Osteoblast (primary cell): ENCODE measurements around the gene HOXD12. TPM values are rescaled to one million over a fixed set of nuclear protein-coding genes. Genes with fewer than 3 reads are reported as not detected.
A peak's percentile ranks its signal among the peaks of the same experiment; 100 is the strongest.

Experiments used
- DNase-seq: peaks from one replicate; pipeline ENCODE4 v3.0.0; 2011; ENCODE audit warnings: low spot score, mixed read lengths; ENCODE audit not compliant: insufficient read length; ENCODE audit errors: missing footprints
- H2AFZ ChIP-seq: 2 replicates; pipeline ENCODE4 v1.6.0; 2011; ENCODE audit warnings: mild to moderate bottlenecking, low read length
- H3K27ac ChIP-seq: 2 replicates; pipeline ENCODE4 v1.5.1; 2011; ENCODE audit warnings: mild to moderate bottlenecking, low read depth, low read length, moderate library complexity
- H3K27me3 ChIP-seq: 2 replicates; pipeline ENCODE4 v1.6.0; 2012; ENCODE audit warnings: mild to moderate bottlenecking, control low read depth, inconsistent platforms, low read length, moderate library complexity; ENCODE audit not compliant: insufficient read depth
- H3K36me3 ChIP-seq: 2 replicates; pipeline ENCODE4 v1.5.1; 2011; ENCODE audit warnings: mild to moderate bottlenecking, low read length, control low read depth, moderate library complexity; ENCODE audit not compliant: insufficient read depth
- H3K4me1 ChIP-seq: 2 replicates; pipeline ENCODE4 v1.5.1; 2011; ENCODE audit warnings: mild to moderate bottlenecking, low read length, control low read depth, moderate library complexity; ENCODE audit not compliant: insufficient read depth
- H3K4me2 ChIP-seq: 2 replicates; pipeline ENCODE4 v1.6.0; 2011; ENCODE audit warnings: mild to moderate bottlenecking, low read length; ENCODE audit not compliant: insufficient read depth
- H3K4me3 ChIP-seq: fragments of 200-600 bp; sonication (generic); 3 replicates; pipeline ENCODE4 v1.5.1; 2012; ENCODE audit warnings: mild to moderate bottlenecking, low read length, inconsistent platforms; ENCODE audit not compliant: insufficient read depth
- H3K79me2 ChIP-seq: 2 replicates; pipeline ENCODE4 v1.6.0; 2012; ENCODE audit warnings: mild to moderate bottlenecking, low read length, control low read depth, inconsistent platforms; ENCODE audit not compliant: insufficient read depth
- H3K9me3 ChIP-seq: 2 replicates; pipeline ENCODE4 v1.5.1; 2011; ENCODE audit warnings: low read depth, low read length, control low read depth
- H4K20me1 ChIP-seq: 2 replicates; pipeline ENCODE4 v1.6.0; 2012; ENCODE audit warnings: mild to moderate bottlenecking, low read length, control low read depth; ENCODE audit not compliant: insufficient read depth
- total RNA-seq: library from RNA; depleted of rRNA; stranded (reverse); fragments of >200 nt; gene quantifications from 2 replicates; pipeline ENCODE4 v1.2.3, GENCODE V29; 2012
- TF ChIP-seq, protein P1 (sequence below): IDR thresholded peaks from 2 replicates; pipeline ENCODE4 v1.5.1; 2011; ENCODE audit warnings: mild to moderate bottlenecking, low read depth, low read length, moderate library complexity; ENCODE audit errors: extremely low read depth

The HOXD12 gene
- total RNA-seq, 1 donor, result not detected

DNA sequence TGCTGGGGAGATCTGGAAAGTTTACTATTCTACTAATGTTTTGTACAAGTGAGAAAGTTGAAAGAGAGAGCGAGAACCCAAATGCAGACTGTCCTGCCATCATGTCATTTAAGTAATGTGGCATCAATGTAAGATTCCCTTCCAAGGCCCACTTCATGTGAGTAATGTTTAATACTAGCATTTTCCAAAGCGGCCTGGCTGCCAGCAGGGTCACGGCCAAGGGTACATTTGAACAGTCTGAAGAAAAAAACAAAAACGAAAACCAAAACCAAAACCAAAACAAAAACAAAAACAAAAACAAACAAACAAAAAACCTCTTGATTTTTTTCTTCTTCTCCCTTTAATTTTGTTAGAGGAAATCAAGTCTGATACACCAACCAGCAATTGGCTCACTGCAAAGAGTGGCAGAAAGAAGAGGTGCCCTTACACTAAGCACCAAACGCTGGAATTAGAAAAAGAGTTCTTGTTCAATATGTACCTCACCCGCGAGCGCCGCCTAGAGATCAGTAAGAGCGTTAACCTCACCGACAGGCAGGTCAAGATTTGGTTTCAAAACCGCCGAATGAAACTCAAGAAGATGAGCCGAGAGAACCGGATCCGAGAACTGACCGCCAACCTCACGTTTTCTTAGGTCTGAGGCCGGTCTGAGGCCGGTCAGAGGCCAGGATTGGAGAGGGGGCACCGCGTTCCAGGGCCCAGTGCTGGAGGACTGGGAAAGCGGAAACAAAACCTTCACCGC lies 19.2 kb downstream of the HOXD12 start:
- Histone ChIP-seq H3K4me1 (peaks cover 6% of the 10 kb centered on the region), H3K9me3 (no peaks in the 10 kb centered on the region), H3K27ac (no peak overlapping the region), H4K20me1 (no peaks in the 10 kb centered on the region), H3K79me2 (no peaks in the 10 kb centered on the region), H3K4me3 (no peak overlapping the region), H2AFZ (no peak overlapping the region), H3K36me3 (no peaks in the 10 kb centered on the region), H3K27me3 (peaks cover 98% of the 10 kb centered on the region), H3K4me2 (no peak overlapping the region)
- DNase-seq, result peak; percentile 74
- TF ChIP-seq, protein P1, sequence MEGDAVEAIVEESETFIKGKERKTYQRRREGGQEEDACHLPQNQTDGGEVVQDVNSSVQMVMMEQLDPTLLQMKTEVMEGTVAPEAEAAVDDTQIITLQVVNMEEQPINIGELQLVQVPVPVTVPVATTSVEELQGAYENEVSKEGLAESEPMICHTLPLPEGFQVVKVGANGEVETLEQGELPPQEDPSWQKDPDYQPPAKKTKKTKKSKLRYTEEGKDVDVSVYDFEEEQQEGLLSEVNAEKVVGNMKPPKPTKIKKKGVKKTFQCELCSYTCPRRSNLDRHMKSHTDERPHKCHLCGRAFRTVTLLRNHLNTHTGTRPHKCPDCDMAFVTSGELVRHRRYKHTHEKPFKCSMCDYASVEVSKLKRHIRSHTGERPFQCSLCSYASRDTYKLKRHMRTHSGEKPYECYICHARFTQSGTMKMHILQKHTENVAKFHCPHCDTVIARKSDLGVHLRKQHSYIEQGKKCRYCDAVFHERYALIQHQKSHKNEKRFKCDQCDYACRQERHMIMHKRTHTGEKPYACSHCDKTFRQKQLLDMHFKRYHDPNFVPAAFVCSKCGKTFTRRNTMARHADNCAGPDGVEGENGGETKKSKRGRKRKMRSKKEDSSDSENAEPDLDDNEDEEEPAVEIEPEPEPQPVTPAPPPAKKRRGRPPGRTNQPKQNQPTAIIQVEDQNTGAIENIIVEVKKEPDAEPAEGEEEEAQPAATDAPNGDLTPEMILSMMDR, result peak; percentile 51

GRCh38 chr2:176120364-176121189 lies 21.0 kb downstream of the HOXD12 start:
- no peak overlapping the region for H3K4me3 ChIP-seq
- no peak overlapping the region for H3K27ac ChIP-seq
- no peaks in the 10 kb centered on the region for H3K9me3 ChIP-seq
- peaks cover 6% of the 10 kb centered on the region for H3K4me1 ChIP-seq
- no peak overlapping the region for H2AFZ ChIP-seq
- H3K36me3 ChIP-seq, result no peaks in the 10 kb centered on the region
- no peaks in the 10 kb centered on the region for H3K79me2 ChIP-seq
- DNase-seq, result peak; percentile 58
- H4K20me1 ChIP-seq, result no peaks in the 10 kb centered on the region
- no peak overlapping the region for H3K4me2 ChIP-seq
- TF ChIP-seq, protein P1, result peak; percentile 5
- peaks cover 87% of the 10 kb centered on the region for H3K27me3 ChIP-seq

DNA sequence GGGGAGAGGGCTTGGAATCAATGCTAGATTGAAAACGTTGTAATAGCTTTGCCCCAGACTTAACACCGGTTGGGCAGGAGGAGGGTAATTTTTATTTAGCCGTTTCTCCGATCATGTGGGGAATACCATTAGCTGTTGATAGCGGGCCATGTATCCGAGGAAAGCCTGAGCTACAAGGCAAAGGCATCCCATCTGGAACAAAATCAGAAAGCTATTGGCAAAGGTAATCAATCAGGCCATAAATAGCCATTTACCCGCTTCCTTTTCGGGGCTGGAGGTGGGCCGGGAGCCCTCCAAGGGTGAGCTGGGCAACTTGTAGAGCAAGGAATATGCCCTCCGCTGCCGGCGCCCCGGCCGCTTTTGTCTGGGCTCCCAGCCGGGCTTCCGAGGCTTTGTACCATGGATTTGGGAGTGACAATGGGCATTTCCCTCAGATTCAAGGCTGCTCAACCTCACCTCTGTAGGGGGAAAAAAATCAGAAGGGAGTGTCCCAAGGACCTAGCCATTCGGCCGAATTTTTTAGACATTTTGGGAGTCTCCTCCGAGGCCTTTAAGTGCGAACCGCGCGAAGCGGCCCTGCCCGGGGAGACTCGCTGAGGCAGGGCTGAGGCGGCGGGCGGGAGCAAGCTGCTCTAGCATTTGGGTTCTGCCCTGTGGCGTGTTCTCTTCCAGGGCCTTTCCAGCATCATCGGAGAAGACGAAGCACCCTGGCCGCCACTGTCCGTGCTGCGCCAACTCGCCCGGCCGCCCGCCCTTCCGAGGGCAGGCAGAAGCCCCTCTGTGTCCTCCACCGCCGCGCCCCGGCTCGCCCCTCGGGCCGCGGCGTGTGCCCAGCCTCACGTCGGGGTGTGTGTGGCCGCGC lies 21.8 kb downstream of the HOXD12 start:
- Histone ChIP-seq H3K4me3 (peak overlapping the region; percentile 76), H2AFZ (no peak overlapping the region), H3K27me3 (peaks cover 79% of the 10 kb centered on the region), H3K4me2 (no peak overlapping the region), H3K4me1 (peaks cover 6% of the 10 kb centered on the region), H3K27ac (no peak overlapping the region), H3K79me2 (no peaks in the 10 kb centered on the region), H4K20me1 (no peaks in the 10 kb centered on the region), H3K9me3 (no peaks in the 10 kb centered on the region), H3K36me3 (no peaks in the 10 kb centered on the region)
- TF ChIP-seq, protein P1, result no peak
- no peak for DNase-seq
